Measurements from ENCODE around the gene BPHL.

GRCh38 chr6:3118353-3119039, at the start of gene BPHL:
- TF ChIP-seq POLR2A (IDR thresholded peaks at IDR 0.05; ENCODE audit: low read depth, low read length), result peak; percentile 74
- TF ChIP-seq POLR2AphosphoS5 (IDR thresholded peaks at IDR 0.05; ENCODE audit: low read depth, low read length), result peak; percentile 66; the same call in 1 of the 2 replicates
- TF ChIP-seq TAF1 (IDR thresholded peaks at IDR 0.05; ENCODE audit: low read depth, low read length), result 0 out of 2 replicates have a peak, but pooled peaks have one; percentile 42
- TF ChIP-seq SPI1 (IDR thresholded peaks at IDR 0.05; ENCODE audit: low read depth, low read length), result no peak
